WI38 (cell line): ENCODE data around the gene ADGRL2.

ENCODE experiments used
- H3K4me3 ChIP-seq: 2 replicates; pipeline ENCODE4 v1.5.1; 2011; ENCODE audit warnings: low read depth, mild to moderate bottlenecking, control low read depth, low read length
- TF ChIP-seq, protein P1 (sequence below): IDR thresholded peaks from 2 replicates; pipeline ENCODE4 v1.5.1; 2012; ENCODE audit warnings: low read depth, mild to moderate bottlenecking, control low read depth, low read length

Gene ADGRL2

DNA sequence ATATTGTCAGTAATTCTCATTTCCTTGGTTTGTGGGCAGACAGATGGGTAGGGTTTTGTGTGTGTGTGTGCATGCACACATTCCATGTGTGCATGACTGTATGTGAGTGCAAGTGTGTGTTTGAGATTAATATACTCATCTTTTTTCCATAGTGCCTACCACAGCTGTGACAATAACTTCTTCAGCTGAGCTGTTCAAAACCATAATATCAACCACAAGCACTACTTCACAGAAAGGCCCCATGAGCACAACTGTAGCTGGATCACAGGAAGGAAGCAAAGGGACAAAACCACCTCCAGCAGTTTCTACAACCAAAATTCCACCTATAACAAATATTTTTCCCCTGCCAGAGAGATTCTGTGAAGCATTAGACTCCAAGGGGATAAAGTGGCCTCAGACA, 149.3 kb downstream of the ADGRL2 start:
- H3K4me3 ChIP-seq: no peak overlapping the region
- TF ChIP-seq, protein P1, sequence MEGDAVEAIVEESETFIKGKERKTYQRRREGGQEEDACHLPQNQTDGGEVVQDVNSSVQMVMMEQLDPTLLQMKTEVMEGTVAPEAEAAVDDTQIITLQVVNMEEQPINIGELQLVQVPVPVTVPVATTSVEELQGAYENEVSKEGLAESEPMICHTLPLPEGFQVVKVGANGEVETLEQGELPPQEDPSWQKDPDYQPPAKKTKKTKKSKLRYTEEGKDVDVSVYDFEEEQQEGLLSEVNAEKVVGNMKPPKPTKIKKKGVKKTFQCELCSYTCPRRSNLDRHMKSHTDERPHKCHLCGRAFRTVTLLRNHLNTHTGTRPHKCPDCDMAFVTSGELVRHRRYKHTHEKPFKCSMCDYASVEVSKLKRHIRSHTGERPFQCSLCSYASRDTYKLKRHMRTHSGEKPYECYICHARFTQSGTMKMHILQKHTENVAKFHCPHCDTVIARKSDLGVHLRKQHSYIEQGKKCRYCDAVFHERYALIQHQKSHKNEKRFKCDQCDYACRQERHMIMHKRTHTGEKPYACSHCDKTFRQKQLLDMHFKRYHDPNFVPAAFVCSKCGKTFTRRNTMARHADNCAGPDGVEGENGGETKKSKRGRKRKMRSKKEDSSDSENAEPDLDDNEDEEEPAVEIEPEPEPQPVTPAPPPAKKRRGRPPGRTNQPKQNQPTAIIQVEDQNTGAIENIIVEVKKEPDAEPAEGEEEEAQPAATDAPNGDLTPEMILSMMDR: no peak

DNA sequence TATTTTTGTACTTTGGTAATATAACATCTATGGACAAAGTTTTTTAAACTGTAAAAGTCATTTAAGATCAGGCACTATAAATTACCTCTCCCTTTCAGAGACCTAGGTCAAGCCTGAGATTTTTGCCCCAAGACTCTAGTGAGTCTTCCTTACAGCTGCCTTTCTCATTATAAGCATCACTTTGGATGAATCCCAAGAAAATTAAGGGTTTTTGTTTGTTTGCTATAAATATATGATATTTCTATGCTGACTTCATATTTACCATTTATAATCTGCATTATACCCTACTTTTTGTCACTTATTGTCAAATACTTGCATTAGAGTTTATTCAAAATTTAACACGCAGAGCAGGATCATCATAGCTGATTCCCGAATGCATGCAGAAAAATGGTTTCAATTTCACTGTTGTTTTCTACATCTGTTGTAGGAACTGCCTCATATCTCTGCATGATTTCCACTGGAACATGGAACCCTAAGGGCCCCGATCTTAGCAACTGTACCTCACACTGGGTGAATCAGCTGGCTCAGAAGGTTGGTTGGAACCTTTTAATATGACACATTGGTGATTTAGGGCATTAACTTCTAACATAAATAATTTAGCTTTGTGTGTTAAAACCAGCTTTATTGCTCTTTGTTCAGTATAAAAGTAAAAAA, 150.0 kb downstream of the ADGRL2 start:
- TF ChIP-seq, protein P1: no peak
- no peak overlapping the region for H3K4me3 ChIP-seq

DNA sequence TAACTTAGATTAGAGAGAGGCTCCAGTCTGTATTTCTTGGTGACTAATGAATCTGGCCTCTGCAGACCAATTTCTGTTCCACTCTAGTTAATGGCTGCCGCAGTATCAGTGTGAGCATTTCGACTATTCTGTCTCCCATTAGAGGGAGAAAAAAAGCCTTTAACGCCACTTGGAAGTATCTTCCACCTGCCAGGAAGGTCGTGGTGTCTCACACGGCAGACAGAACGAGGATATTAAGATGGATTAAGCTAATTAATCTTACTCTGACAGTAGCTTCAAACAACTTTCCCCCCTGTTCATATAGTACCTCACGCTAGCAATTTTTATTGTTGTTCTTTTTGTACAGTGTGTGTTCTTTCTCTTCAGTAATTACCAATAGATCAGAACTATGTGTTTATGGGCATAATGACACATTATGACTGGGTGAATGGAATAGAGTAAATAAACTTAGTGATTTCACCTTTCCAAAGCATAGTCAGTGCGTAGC, 153.8 kb downstream of the ADGRL2 start:
- TF ChIP-seq, protein P1: no peak
- no peak overlapping the region for H3K4me3 ChIP-seq

DNA sequence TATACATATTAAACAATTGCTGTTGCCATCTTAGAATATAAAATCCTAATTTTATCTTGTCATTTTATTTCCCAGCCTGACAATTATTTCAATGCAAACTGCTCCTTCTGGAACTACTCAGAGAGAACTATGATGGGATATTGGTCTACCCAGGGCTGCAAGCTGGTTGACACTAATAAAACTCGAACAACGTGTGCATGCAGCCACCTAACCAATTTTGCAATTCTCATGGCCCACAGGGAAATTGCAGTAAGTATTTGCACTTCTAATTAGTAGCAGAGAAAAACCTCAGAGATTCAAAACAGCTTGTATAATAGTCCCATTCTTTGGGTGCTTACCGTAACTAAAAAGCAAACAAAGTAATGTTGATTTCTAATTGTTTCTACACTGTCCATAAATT, 167.2 kb downstream of the ADGRL2 start:
- no peak overlapping the region for H3K4me3 ChIP-seq
- TF ChIP-seq, protein P1: no peak

DNA sequence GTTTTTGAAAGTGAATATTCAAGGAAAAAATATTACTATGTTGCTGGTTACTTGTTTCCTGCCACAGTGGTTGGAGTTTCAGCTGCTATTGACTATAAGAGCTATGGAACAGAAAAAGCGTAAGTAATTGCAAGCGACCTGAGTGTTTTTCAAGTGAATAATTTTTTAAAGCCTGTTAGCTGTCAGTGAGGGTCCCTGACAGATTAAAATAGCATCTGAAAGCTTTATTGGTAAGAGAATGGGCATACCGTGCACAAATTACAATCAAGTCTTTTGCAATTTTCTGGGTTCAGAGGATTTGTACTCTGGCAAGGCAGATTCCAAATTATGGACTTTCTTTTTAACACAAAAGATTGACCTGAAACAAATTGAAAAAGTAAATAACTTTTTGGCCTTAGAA, 169.7 kb downstream of the ADGRL2 start:
- TF ChIP-seq, protein P1: no peak
- no peak overlapping the region for H3K4me3 ChIP-seq

DNA sequence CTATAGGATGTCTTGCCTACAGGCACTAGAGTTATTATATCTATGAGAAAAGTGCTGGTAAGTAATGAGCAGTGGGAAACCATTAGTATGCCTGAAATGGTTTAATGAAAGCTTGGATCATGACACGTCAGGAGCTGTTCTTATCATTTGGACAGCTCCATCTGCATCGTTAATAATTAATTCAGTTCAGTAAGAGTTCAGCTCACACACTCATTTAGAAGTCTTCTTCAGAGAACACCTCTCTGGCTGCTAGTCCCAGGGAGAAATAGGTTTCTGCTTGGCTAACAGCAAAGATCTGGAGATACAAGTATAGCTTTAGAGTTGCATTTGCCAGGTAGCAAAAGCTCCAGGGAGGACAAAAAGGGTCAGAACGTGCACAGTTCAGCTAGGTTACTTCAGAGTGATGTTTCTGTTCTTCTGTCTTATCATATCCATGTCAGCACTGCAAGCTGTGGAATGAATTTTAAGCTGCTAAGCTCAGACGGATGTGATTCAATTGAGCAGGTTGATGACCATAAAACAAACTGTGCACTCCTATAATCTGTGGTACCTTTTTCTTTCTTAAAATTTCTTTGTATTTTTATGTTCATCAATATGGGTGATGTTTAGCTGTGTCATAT, 173.6 kb downstream of the ADGRL2 start:
- H3K4me3 ChIP-seq: no peak overlapping the region
- TF ChIP-seq, protein P1: no peak

DNA sequence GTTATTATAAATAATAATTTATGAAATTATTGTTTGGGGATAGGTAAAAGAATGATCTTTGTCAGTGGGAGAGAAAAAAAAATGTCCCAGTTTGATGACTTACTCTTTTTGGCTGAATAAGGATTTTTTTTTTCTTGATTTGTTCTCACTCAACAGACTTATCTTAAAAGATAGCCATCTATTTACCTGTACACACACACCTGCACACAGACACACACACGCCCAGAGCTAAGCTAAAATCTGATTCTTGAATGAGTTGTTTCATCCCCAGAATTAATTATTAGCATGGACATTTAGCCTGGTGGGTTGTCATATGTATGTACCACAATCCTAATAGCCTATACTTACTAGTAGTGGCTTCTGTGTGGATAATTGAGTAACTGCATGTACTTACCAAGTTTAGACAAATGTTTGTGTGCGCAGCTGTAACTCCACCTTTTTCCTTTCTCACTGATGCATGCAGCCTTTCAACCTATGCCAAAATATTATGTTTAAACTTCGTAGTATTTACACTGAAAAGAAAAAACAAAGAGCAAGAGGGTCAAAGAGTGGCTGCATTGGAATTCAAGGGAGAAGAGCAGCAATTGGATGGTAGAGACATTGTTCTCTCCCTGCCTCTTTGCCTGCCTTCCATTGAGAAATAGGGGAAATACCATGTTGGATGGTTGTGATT, 174.3 kb downstream of the ADGRL2 start:
- no peak overlapping the region for H3K4me3 ChIP-seq
- TF ChIP-seq, protein P1: no peak
